Tibial artery (tissue), 4 donors: ENCODE results near the gene CENPO.

Experiments
- DNase-seq, 2 donors: peaks; one replicate each; pipeline ENCODE4 v3.0.0-alpha.2; 2019
- H3K27ac ChIP-seq, 2 donors: fragments of 200-600 bp; sonication (generic) in 1 of 2; 1 replicate in 1 of 2; 2 replicates in 1 of 2; pipeline ENCODE4 v1.5.1; 2018 to 2019; ENCODE audit warnings: mild to moderate bottlenecking in 1 of 2
- H3K27me3 ChIP-seq, 2 donors: fragments of 200-600 bp; sonication (generic) in 1 of 2; one replicate each; pipeline versions ENCODE4 v1.5.1 to v1.6.0; 2016 to 2019
- H3K36me3 ChIP-seq, 3 donors: fragments of 200-600 bp; sonication (generic) in 2 of 3; one replicate each; pipeline ENCODE4 v1.5.1; 2016 to 2019; ENCODE audit warnings: mild to moderate bottlenecking in 2 of 3
- H3K4me1 ChIP-seq, 4 donors: fragments of 200-600 bp; sonication (generic) in 2 of 4; 1 replicate in 3 of 4; 2 replicates in 1 of 4; pipeline ENCODE4 v1.5.1; 2016 to 2019
- H3K4me3 ChIP-seq, 2 donors: fragments of 200-600 bp; sonication (generic) in 1 of 2; 1 replicate in 1 of 2; 2 replicates in 1 of 2; pipeline ENCODE4 v1.5.1; 2018 to 2019; ENCODE audit warnings: mild to moderate bottlenecking in 2 of 2
- H3K9me3 ChIP-seq, 3 donors: fragments of 200-600 bp; sonication (generic) in 1 of 3; one replicate each; pipeline ENCODE4 v1.5.1; 2016 to 2019
- CTCF ChIP-seq, 2 experiments: fragments of 200-600 bp in 1 of 2; fragments of 450-650 bp in 1 of 2; IDR thresholded peaks; one replicate each; pipeline ENCODE4 v1.5.1; 2017 to 2019; ENCODE audit warnings: antibody characterized with exemption in 2 of 2, mild to moderate bottlenecking in 1 of 2, moderate library complexity in 1 of 2
- intact Hi-C: fragments of 100-400 bp; cut with DNase I; formaldehyde crosslinking; loops from one replicate; pipeline ENCODE4 v1.15.0; 2023; ENCODE audit warnings: low total_unique reads

The CENPO gene

GRCh38 chr2:24853046-24853445, 59.8 kb downstream of the CENPO start:
- peaks cover 0 to 46% (median 33%) of the 10 kb centered on the region in 4 donors for H3K4me1 ChIP-seq
- no peak for TF ChIP-seq CTCF (IDR thresholded peaks at IDR 0.05)
- intact Hi-C loops, result no loop called here
- H3K27me3 ChIP-seq, result no peaks in the 10 kb centered on the region
- H3K9me3 ChIP-seq, result no peaks in the 10 kb centered on the region
- no peak for DNase-seq
- H3K27ac ChIP-seq, result no peak overlapping the region
- H3K36me3 ChIP-seq, result no peaks in the 10 kb centered on the region
- H3K4me3 ChIP-seq, result no peak overlapping the region

- intact Hi-C loops, result no loop called here
- no peaks in the 10 kb centered on the region for H3K36me3 ChIP-seq
- peaks cover 0 to 49% (median 33%) of the 10 kb centered on the region in 4 donors for H3K4me1 ChIP-seq
- H3K27me3 ChIP-seq, result no peaks in the 10 kb centered on the region
- peak overlapping the region; percentile 78 to 84 for H3K27ac ChIP-seq
- H3K9me3 ChIP-seq, result no peaks in the 10 kb centered on the region
- no peak overlapping the region for H3K4me3 ChIP-seq
- DNase-seq, result no peak
- no peak for TF ChIP-seq CTCF (IDR thresholded peaks at IDR 0.05)
These were observed 60.8 kb downstream of the CENPO start for GRCh38 chr2:24853996-24854395.

- DNase-seq, result no peak
- no peak overlapping the region for H3K4me3 ChIP-seq
- H3K27ac ChIP-seq, result peak overlapping the region; percentile 78 to 84
- H3K36me3 ChIP-seq, result no peaks in the 10 kb centered on the region
- intact Hi-C loops, result no loop called here
- no peaks in the 10 kb centered on the region for H3K9me3 ChIP-seq
- peaks cover 0 to 51% (median 33%) of the 10 kb centered on the region in 4 donors for H3K4me1 ChIP-seq
- no peaks in the 10 kb centered on the region for H3K27me3 ChIP-seq
- no peak for TF ChIP-seq CTCF (IDR thresholded peaks at IDR 0.05)
These were observed 61.9 kb downstream of the CENPO start for GRCh38 chr2:24855022-24855622.

GRCh38 chr2:24855726-24856125, 62.5 kb downstream of the CENPO start:
- no peak overlapping the region for H3K4me3 ChIP-seq
- no peak for TF ChIP-seq CTCF (IDR thresholded peaks at IDR 0.05)
- intact Hi-C loops, result no loop called here
- peak; percentile 73 to 82 for DNase-seq
- H3K4me1 ChIP-seq, result peaks cover 0 to 50% (median 33%) of the 10 kb centered on the region in 4 donors
- H3K27ac ChIP-seq, result peak overlapping the region; percentile 78 to 84
- H3K36me3 ChIP-seq, result no peaks in the 10 kb centered on the region
- no peaks in the 10 kb centered on the region for H3K27me3 ChIP-seq
- no peaks in the 10 kb centered on the region for H3K9me3 ChIP-seq

- Histone ChIP-seq H3K36me3 (no peaks in the 10 kb centered on the region), H3K27ac (peak overlapping the region; percentile 78 to 84)
- intact Hi-C loops, result no loop called here
These were observed 63.6 kb downstream of the CENPO start for GRCh38 chr2:24856791-24857211.

More at GRCh38 chr2:24856791-24857211, 63.6 kb downstream of the CENPO start:
- Histone ChIP-seq H3K9me3 (no peaks in the 10 kb centered on the region), H3K4me1 (peaks cover 0 to 46% (median 33%) of the 10 kb centered on the region in 4 donors), H3K4me3 (no peak overlapping the region), H3K27me3 (no peaks in the 10 kb centered on the region)
- DNase-seq, result peak in 1 of 2 donors; percentile 71
- no peak for TF ChIP-seq CTCF (IDR thresholded peaks at IDR 0.05)
